GM10847 (cell line): Measurements from ENCODE around the gene COL4A4.

Source experiments
- POLR2A ChIP-seq: IDR thresholded peaks from 2 replicates; pipeline ENCODE4 v1.6.1; 2011; ENCODE audit not compliant: insufficient read length; ENCODE audit errors: extremely low read depth

Gene COL4A4

GRCh38 chr2:226984750-226985582, 179.0 kb downstream of the COL4A4 start:
- TF ChIP-seq POLR2A, result no peak

GRCh38 chr2:226983895-226984749, 179.9 kb downstream of the COL4A4 start:
- TF ChIP-seq POLR2A, result no peak

- TF ChIP-seq POLR2A, result no peak
Measured at GRCh38 chr2:226981791-226982326, 182.1 kb downstream of the COL4A4 start.

- no peak for TF ChIP-seq POLR2A
Measured at GRCh38 chr2:226979004-226979403, 185.0 kb downstream of the COL4A4 start.

GRCh38 chr2:226978300-226978699, 185.7 kb downstream of the COL4A4 start:
- no peak for TF ChIP-seq POLR2A

- TF ChIP-seq POLR2A, result no peak
Measured at GRCh38 chr2:226977775-226978190, 186.2 kb downstream of the COL4A4 start.

GRCh38 chr2:226973816-226974215, 190.2 kb downstream of the COL4A4 start:
- no peak for TF ChIP-seq POLR2A

- TF ChIP-seq POLR2A, result no peak
Measured at GRCh38 chr2:226971770-226972169, 192.2 kb downstream of the COL4A4 start.

GRCh38 chr2:226971084-226971483, 192.9 kb downstream of the COL4A4 start:
- TF ChIP-seq POLR2A, result no peak

- no peak for TF ChIP-seq POLR2A
Measured at GRCh38 chr2:226970362-226970761, 193.6 kb downstream of the COL4A4 start.

- TF ChIP-seq POLR2A, result no peak
Measured at GRCh38 chr2:226969417-226970080, 194.5 kb downstream of the COL4A4 start.

- TF ChIP-seq POLR2A, result no peak
Measured at GRCh38 chr2:226965376-226965775, 198.6 kb downstream of the COL4A4 start.

- TF ChIP-seq POLR2A, result no peak
Measured at GRCh38 chr2:226963528-226963927, 200.5 kb downstream of the COL4A4 start.

- no peak for TF ChIP-seq POLR2A
Measured at GRCh38 chr2:226962176-226962773, 201.7 kb downstream of the COL4A4 start.

- no peak for TF ChIP-seq POLR2A
Measured at GRCh38 chr2:226959418-226959817, 204.6 kb downstream of the COL4A4 start.
